HepG2 (cell line): Measurements from ENCODE around the gene AMIGO1. TPM values are rescaled to one million over a fixed set of nuclear protein-coding genes. Genes with fewer than 3 reads are reported as not detected.

Source experiments
- ATAC-seq: fragments of 200-7000 bp; cut with Tn5 transposase; 3 replicates; pipeline ENCODE4 v1.9.1; 2020; ENCODE audit warnings: mild to moderate bottlenecking, moderate library complexity
- BruUV-seq: library from RNA; stranded (reverse); fragments of 400-500 nt; replicated peaks from 2 replicates; lab custom pipeline; 2021; lab: Mats Ljungman, UMichigan
- CTCF ChIA-PET: fragments of 300-600 bp; formaldehyde crosslinking; extraction: SDS; loops from one replicate; lab custom pipeline; 2021; ENCODE audit warnings: low total read pairs, inconsistent platforms, low intra/inter-chr PET ratio; lab: Yijun Ruan, JAX
- POLR2A ChIA-PET: fragments of 350-600 bp; sonication (Branson Sonifier 250); formaldehyde crosslinking; loops from one replicate; lab custom pipeline; 2020; ENCODE audit warnings: antibody characterized with exemption, inconsistent platforms; lab: Yijun Ruan, JAX
- DNase-seq: peaks from one replicate; pipeline ENCODE4 v3.0.0-alpha.2; 2015; ENCODE audit warnings: low spot score
- FAIRE-seq: peaks from 3 replicates; lab custom pipeline; 2011; peaks lifted over from hg19 to GRCh38; lab: Jason Lieb, UNC
- H2AFZ ChIP-seq: one replicate; pipeline ENCODE4 v1.6.1; 2011; ENCODE audit warnings: low read length, inconsistent platforms
- H3K27ac ChIP-seq: fragments of 300-600 bp; 3 replicates; pipeline ENCODE4 v1.8.0; 2011; ENCODE audit warnings: mixed run types, mild to moderate bottlenecking, mixed read lengths, low read length, inconsistent platforms; ENCODE audit not compliant: insufficient read depth; ENCODE audit errors: extremely low read length
- H3K27me3 ChIP-seq, 2 experiments: fragments of 200-600 bp in 1 of 2; 2 replicates in 1 of 2; 3 replicates in 1 of 2; pipeline versions ENCODE4 v1.6.0 to v1.8.0; 2011; ENCODE audit warnings: low read length in 2 of 2, mild to moderate bottlenecking in 2 of 2, moderate library complexity in 2 of 2, inconsistent platforms in 1 of 2; ENCODE audit not compliant: insufficient read depth in 2 of 2, control insufficient read depth in 1 of 2
- H3K36me3 ChIP-seq, 2 experiments: fragments of 200-600 bp in 1 of 2; replicated peaks in 1 of 2; 2 replicates in 1 of 2; 3 replicates in 1 of 2; pipeline versions ENCODE4 v1.5.1 to v1.8.0; 2011; ENCODE audit warnings: low read length in 2 of 2, inconsistent platforms in 1 of 2; ENCODE audit not compliant: insufficient read depth in 2 of 2, control insufficient read depth in 1 of 2
- H3K4me1 ChIP-seq: 2 replicates; pipeline ENCODE4 v1.5.1; 2012; ENCODE audit warnings: low read length, inconsistent platforms; ENCODE audit not compliant: insufficient read depth
- H3K4me2 ChIP-seq: 2 replicates; pipeline ENCODE4 v1.6.0; 2011; ENCODE audit warnings: low read depth, low read length, inconsistent platforms
- H3K4me3 ChIP-seq, 3 experiments: fragments of 200-600 bp in 1 of 3; sonication (generic), shearing (Covaris generic) in 1 of 3; replicated peaks in 1 of 3; 2 replicates each; pipeline ENCODE4 v1.5.1; 2011 to 2016; ENCODE audit warnings: low read length in 3 of 3, inconsistent platforms in 2 of 3, low read depth in 2 of 3, mild to moderate bottlenecking in 2 of 3, control low read depth in 1 of 3, mixed read lengths in 1 of 3; ENCODE audit not compliant: insufficient read depth in 1 of 3
- H3K79me2 ChIP-seq: one replicate; pipeline ENCODE4 v1.6.1; 2011; ENCODE audit warnings: low read length, inconsistent platforms; ENCODE audit not compliant: insufficient read depth
- H3K9ac ChIP-seq: 2 replicates; pipeline ENCODE4 v1.6.0; 2011; ENCODE audit warnings: mild to moderate bottlenecking, low read depth, low read length, inconsistent platforms; ENCODE audit not compliant: insufficient read depth
- H3K9me3 ChIP-seq: 2 replicates; pipeline ENCODE4 v1.5.1; 2012; ENCODE audit warnings: mild to moderate bottlenecking, low read length
- H4K20me1 ChIP-seq: 2 replicates; pipeline ENCODE4 v1.6.0; 2011; ENCODE audit warnings: inconsistent platforms, mild to moderate bottlenecking, low read length, moderate library complexity; ENCODE audit not compliant: insufficient read depth
- ASH2L ChIP-seq: fragments of 300-600, 200-600 bp; sonication (generic); IDR thresholded peaks from 2 replicates; pipeline ENCODE4 v1.7.0; 2017; ENCODE audit warnings: low read depth, mild to moderate bottlenecking, moderate library complexity, mixed read lengths, low read length; ENCODE audit not compliant: insufficient read length
- CENPT ChIP-seq: sonication (generic); formaldehyde crosslinking; IDR thresholded peaks from 2 replicates; pipeline ENCODE4 v1.8.0; 2022; ENCODE audit warnings: low read depth, mild to moderate bottlenecking, moderate library complexity, missing genetic modification reagents
- ERF ChIP-seq: IDR thresholded peaks from 2 replicates; pipeline ENCODE4 v1.6.1; 2018; ENCODE audit warnings: missing biosample characterization, missing genetic modification reagents
- GLI4 ChIP-seq: sonication (generic); formaldehyde crosslinking; IDR thresholded peaks from 2 replicates; pipeline ENCODE4 v1.5.1; 2020; ENCODE audit warnings: missing genetic modification reagents, mild to moderate bottlenecking, moderate library complexity, borderline replicate concordance
- KDM2A ChIP-seq: sonication (generic); formaldehyde crosslinking; IDR thresholded peaks from 2 replicates; pipeline ENCODE4 v1.4.0; 2020; ENCODE audit warnings: low read depth, missing genetic modification reagents, borderline replicate concordance
- MLLT10 ChIP-seq: sonication (generic); formaldehyde crosslinking; IDR thresholded peaks from 2 replicates; pipeline ENCODE4 v1.4.0; 2020; ENCODE audit warnings: missing genetic modification reagents
- PTBP1 ChIP-seq: fragments of 200-400 bp; formaldehyde crosslinking; IDR thresholded peaks from 2 replicates; pipeline ENCODE4 v1.6.1; 2018; ENCODE audit warnings: low read length, low read depth; ENCODE audit not compliant: poor library complexity, severe bottlenecking
- SALL1 ChIP-seq: sonication (generic); formaldehyde crosslinking; IDR thresholded peaks from 2 replicates; pipeline ENCODE4 v1.8.0; 2022; ENCODE audit warnings: mild to moderate bottlenecking, missing genetic modification reagents
- ZBTB42 ChIP-seq: sonication (generic); formaldehyde crosslinking; IDR thresholded peaks from 2 replicates; pipeline ENCODE4 v1.5.0; 2020; ENCODE audit warnings: mild to moderate bottlenecking, missing genetic modification reagents
- ZFP41 ChIP-seq: sonication (generic); formaldehyde crosslinking; IDR thresholded peaks from 2 replicates; pipeline ENCODE4 v1.4.0; 2020; ENCODE audit warnings: mild to moderate bottlenecking, missing genetic modification reagents, borderline replicate concordance
- ZFP90 ChIP-seq: sonication (generic); formaldehyde crosslinking; IDR thresholded peaks from 2 replicates; pipeline ENCODE4 v1.8.0; 2022; ENCODE audit warnings: missing genetic modification reagents, mild to moderate bottlenecking, inconsistent platforms, borderline replicate concordance
- ZNF629 ChIP-seq: sonication (generic); formaldehyde crosslinking; conservative IDR thresholded peaks from 2 replicates; pipeline ENCODE4 v1.5.0; 2020; ENCODE audit warnings: missing genetic modification reagents
- WGBS: methylation state at CpG from one replicate; pipeline ENCODE4 v1.1.6; 2017; ENCODE audit warnings: low lambda C conversion rate; 5-methylcytosine and 5-hydroxymethylcytosine counted together
- in situ Hi-C: cut with HindIII; loops from 2 replicates; pipeline ENCODE4 v1.10.0; 2017; ENCODE audit warnings: low pct_unique_long_range_greater_than_20kb; ENCODE audit not compliant: extremely low pct_ligation_motif_present
- intact Hi-C: fragments of 100-400 bp; cut with micrococcal nuclease; formaldehyde crosslinking; loops from one replicate; pipeline ENCODE4 v1.10.0; 2022; ENCODE audit not compliant: unreplicated experiment
- polyA plus RNA-seq, 8 experiments: library from polyadenylated mRNA; depleted of rRNA in 3 of 8; stranded (reverse) in 7 of 8; unstranded in 1 of 8; fragments of >200 nt; fragmentation: Illumina TruSeq in 4 of 8; extraction: Trizol in 4 of 8; gene quantifications; 2 replicates each; pipeline versions ENCODE4 v1.2.1 to v1.2.3, GENCODE V29; 2011 to 2016; ENCODE audit warnings: low read depth in 4 of 8, missing spikeins in 1 of 8, mixed read lengths in 1 of 8; ENCODE audit not compliant: insufficient read depth in 1 of 8
- total RNA-seq, 5 experiments: library from RNA; depleted of rRNA; stranded (reverse); fragments of >200 nt; fragmentation: Illumina TruSeq; extraction: Trizol; gene quantifications; 2 replicates each; pipeline ENCODE4 v1.2.3, GENCODE V29; 2016; ENCODE audit warnings: low read depth in 1 of 5
- TF ChIP-seq, protein P1 (sequence below): sonication (generic); formaldehyde crosslinking; IDR thresholded peaks from 2 replicates; pipeline ENCODE4 v1.8.1; 2023; ENCODE audit warnings: mild to moderate bottlenecking, missing genetic modification reagents
- TF ChIP-seq, protein P2 (sequence below): fragments of 450-650 bp; IDR thresholded peaks from 2 replicates; pipeline ENCODE4 v1.6.1; 2016
- TF ChIP-seq, protein P3 (sequence below), 2 experiments: sonication (generic) in 1 of 2; formaldehyde crosslinking in 1 of 2; IDR thresholded peaks; 2 replicates each; pipeline versions ENCODE4 v1.4.0 to v1.6.1; 2016 to 2020; ENCODE audit warnings: borderline replicate concordance in 1 of 2, low read depth in 1 of 2, mild to moderate bottlenecking in 1 of 2, missing genetic modification reagents in 1 of 2

Gene AMIGO1
- total and polyA plus RNA-seq, 2 of the 13 experiments (the other 11 are each of a cell fraction or from before 2014, with no cell fraction given), result 0.40 to 1.3 TPM

DNA sequence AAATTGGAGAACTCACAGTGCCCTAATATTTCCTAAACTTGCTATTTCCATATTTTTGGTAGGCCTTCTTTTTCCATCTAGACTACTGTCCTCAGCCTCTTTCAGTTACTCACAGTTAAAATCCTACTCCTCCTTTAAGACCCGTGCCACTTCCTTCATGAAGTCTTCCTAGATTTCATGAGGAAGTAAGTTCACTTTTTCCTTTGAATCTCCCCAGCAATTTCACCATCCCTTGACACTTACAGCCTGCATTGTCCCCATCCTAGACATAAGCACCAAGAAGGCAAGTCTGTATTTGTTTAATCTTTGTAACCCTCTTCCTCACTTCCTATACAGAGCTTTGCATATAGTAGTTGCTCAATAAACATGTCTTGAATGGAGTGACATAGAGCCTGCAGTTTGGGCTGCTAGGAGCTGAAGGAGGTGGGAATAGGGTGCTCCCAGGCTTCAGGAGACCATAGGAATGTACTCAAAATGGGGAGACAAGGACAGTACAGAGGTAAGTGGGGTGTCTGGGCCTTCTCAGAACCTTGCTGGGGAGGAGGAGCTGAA, 24.9 kb upstream of the AMIGO1 start:
- FAIRE-seq, result no peak
- intact Hi-C loops, result no loop called here
- TF ChIP-seq, protein P1, sequence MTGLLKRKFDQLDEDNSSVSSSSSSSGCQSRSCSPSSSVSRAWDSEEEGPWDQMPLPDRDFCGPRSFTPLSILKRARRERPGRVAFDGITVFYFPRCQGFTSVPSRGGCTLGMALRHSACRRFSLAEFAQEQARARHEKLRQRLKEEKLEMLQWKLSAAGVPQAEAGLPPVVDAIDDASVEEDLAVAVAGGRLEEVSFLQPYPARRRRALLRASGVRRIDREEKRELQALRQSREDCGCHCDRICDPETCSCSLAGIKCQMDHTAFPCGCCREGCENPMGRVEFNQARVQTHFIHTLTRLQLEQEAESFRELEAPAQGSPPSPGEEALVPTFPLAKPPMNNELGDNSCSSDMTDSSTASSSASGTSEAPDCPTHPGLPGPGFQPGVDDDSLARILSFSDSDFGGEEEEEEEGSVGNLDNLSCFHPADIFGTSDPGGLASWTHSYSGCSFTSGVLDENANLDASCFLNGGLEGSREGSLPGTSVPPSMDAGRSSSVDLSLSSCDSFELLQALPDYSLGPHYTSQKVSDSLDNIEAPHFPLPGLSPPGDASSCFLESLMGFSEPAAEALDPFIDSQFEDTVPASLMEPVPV, result no peak
- TF ChIP-seq, protein P2, sequence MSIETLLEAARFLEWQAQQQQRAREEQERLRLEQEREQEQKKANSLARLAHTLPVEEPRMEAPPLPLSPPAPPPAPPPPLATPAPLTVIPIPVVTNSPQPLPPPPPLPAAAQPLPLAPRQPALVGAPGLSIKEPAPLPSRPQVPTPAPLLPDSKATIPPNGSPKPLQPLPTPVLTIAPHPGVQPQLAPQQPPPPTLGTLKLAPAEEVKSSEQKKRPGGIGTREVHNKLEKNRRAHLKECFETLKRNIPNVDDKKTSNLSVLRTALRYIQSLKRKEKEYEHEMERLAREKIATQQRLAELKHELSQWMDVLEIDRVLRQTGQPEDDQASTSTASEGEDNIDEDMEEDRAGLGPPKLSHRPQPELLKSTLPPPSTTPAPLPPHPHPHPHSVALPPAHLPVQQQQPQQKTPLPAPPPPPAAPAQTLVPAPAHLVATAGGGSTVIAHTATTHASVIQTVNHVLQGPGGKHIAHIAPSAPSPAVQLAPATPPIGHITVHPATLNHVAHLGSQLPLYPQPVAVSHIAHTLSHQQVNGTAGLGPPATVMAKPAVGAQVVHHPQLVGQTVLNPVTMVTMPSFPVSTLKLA, result no peak
- TF ChIP-seq ZBTB42 (CRISPR knock-in tag) (no peak), ZNF629 (CRISPR knock-in tag) (no peak), ZFP41 (CRISPR knock-in tag) (no peak), MLLT10 (CRISPR knock-in tag) (no peak), ZFP90 (no peak), ERF (CRISPR knock-in tag) (no peak), SALL1 (CRISPR knock-in tag) (no peak), KDM2A (no peak), PTBP1 (no peak), CENPT (no peak), ASH2L (no peak), GLI4 (CRISPR knock-in tag) (no peak)
- TF ChIP-seq, protein P3, sequence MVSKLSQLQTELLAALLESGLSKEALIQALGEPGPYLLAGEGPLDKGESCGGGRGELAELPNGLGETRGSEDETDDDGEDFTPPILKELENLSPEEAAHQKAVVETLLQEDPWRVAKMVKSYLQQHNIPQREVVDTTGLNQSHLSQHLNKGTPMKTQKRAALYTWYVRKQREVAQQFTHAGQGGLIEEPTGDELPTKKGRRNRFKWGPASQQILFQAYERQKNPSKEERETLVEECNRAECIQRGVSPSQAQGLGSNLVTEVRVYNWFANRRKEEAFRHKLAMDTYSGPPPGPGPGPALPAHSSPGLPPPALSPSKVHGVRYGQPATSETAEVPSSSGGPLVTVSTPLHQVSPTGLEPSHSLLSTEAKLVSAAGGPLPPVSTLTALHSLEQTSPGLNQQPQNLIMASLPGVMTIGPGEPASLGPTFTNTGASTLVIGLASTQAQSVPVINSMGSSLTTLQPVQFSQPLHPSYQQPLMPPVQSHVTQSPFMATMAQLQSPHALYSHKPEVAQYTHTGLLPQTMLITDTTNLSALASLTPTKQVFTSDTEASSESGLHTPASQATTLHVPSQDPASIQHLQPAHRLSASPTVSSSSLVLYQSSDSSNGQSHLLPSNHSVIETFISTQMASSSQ (IDR thresholded peaks at IDR 0.05; ENCODE audit: low read depth), result no peak
- TF ChIP-seq, protein P3 (CRISPR knock-in tag; IDR thresholded peaks at IDR 0.05; ENCODE audit: borderline replicate concordance), result no peak

More for the DNA sequence above, 24.9 kb upstream of the AMIGO1 start:
- Histone ChIP-seq H2AFZ (no peak overlapping the region), H3K9me3 (no peaks in the 10 kb centered on the region), H3K27me3 (peaks cover 7 to 40% of the 10 kb centered on the region in 2 experiments; a peak in 4 of 5 replicates), H3K36me3 (no peaks in the 10 kb centered on the region), H3K79me2 (no peaks in the 10 kb centered on the region), H3K4me2 (no peak overlapping the region), H3K9ac (no peak overlapping the region), H3K27ac (no peak overlapping the region), H3K4me3 (no peak overlapping the region), H3K4me1 (peaks cover 24% of the 10 kb centered on the region; the same call in 1 of the 2 replicates), H4K20me1 (no peaks in the 10 kb centered on the region)
- DNase-seq (no peak), ATAC-seq (no peak)
- BruUV-seq, result no TSS peak
- in situ Hi-C loops, result loop anchor here (5.0 to 10.0 kb wide), 2 partner anchors 42 to 270 kb away; partner anchors contain the start of gene CYB561D1
- 35% methylated on average over 1 of the region's 1 CpG for WGBS
- CTCF ChIA-PET, result interaction anchor here (1.5 to 4.5 kb wide), 3 partner anchors 36 to 271 kb away, joined by 8 to 81 read pairs (median 32); partner anchors contain the start of gene CYB561D1
- POLR2A ChIA-PET, result interaction anchor here (1.3 kb wide), 1 partner anchor 14 kb away, joined by 4 read pairs; the partner anchor contains the start of gene GNAI3
